Natural killer cell treated with Interleukin-12 subunit alpha and Interleukin-12 subunit beta and Interleukin-15 and Interleukin-18, amount 100 ng/mL, for 72 hours (primary cell): Measurements from ENCODE around the gene PCNX1. TPM values are rescaled to one million over a fixed set of nuclear protein-coding genes. Genes with fewer than 3 reads are reported as not detected.
A peak's percentile ranks its signal among the peaks of the same experiment; 100 is the strongest.

Experiments
- ATAC-seq, 2 donors: fragments of 150-1000 bp; cut with Tn5 transposase in 1 of 2; sonication (Bioruptor Pico), chemical (Tn5 transposase) in 1 of 2; 2 replicates each; pipeline ENCODE4 v1.10.0; 2021
- DNase-seq: peaks from one replicate; pipeline ENCODE4 v3.0.0; 2022; ENCODE audit warnings: low spot score
- H3K27ac Mint-ChIP-seq, 2 donors: 1 replicate in 1 of 2; 2 replicates in 1 of 2; pipeline ENCODE4 v1.8.0; 2022; ENCODE audit warnings: mixed read lengths in 2 of 2, mild to moderate bottlenecking in 1 of 2, moderate library complexity in 1 of 2
- H3K27me3 Mint-ChIP-seq, 2 donors: 1 replicate in 1 of 2; 2 replicates in 1 of 2; pipeline ENCODE4 v1.8.0; 2022; ENCODE audit warnings: mixed read lengths in 2 of 2
- H3K36me3 Mint-ChIP-seq: one replicate; pipeline ENCODE4 v1.8.0; 2022; ENCODE audit warnings: mixed read lengths
- H3K4me1 Mint-ChIP-seq, 2 donors: 1 replicate in 1 of 2; 2 replicates in 1 of 2; pipeline ENCODE4 v1.8.0; 2022; ENCODE audit warnings: low read depth in 2 of 2, mixed read lengths in 2 of 2, mild to moderate bottlenecking in 1 of 2
- H3K4me3 Mint-ChIP-seq: one replicate; pipeline ENCODE4 v1.8.0; 2022; ENCODE audit warnings: mixed read lengths
- H3K9me3 Mint-ChIP-seq: 2 replicates; pipeline ENCODE4 v1.8.0; 2022; ENCODE audit warnings: mixed read lengths
- total RNA-seq, 2 donors: library from RNA; stranded (reverse); gene quantifications; one replicate each; pipeline ENCODE4 v1.2.3, GENCODE V29; 2022

The PCNX1 gene
- total RNA-seq, 2 donors from 2014 or later, result 81.7 to 156 TPM

DNA sequence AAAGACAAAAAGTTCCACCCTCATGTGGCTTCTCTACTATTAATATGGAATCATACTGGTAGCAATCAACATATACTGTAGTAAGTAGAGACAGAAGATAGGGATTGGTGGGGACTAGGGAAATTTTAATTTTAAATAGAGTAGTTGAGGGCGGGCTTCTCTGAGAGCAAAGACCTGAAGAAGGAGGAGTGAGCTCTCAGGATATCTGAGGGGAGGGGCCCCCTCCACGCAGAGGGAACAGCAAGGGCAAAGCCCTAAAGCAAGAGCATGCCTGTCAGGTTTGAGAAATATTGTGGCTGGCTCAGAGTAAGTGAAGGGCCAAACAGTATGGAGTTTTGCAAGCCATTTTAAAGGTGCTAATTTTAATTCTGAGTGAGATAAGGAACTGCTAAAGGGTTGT lies 64.3 kb downstream of the PCNX1 start:
- no peak overlapping the region for H3K4me3 Mint-ChIP-seq
- peak overlapping the region; percentile 26 to 52 for H3K27ac Mint-ChIP-seq
- no peaks in the 10 kb centered on the region for H3K36me3 Mint-ChIP-seq
- no peak for DNase-seq
- H3K27me3 Mint-ChIP-seq, result no peaks in the 10 kb centered on the region
- ATAC-seq, result no peak
- H3K4me1 Mint-ChIP-seq, result peaks cover 17 to 20% of the 10 kb centered on the region in 2 donors
- H3K9me3 Mint-ChIP-seq, result no peaks in the 10 kb centered on the region

DNA sequence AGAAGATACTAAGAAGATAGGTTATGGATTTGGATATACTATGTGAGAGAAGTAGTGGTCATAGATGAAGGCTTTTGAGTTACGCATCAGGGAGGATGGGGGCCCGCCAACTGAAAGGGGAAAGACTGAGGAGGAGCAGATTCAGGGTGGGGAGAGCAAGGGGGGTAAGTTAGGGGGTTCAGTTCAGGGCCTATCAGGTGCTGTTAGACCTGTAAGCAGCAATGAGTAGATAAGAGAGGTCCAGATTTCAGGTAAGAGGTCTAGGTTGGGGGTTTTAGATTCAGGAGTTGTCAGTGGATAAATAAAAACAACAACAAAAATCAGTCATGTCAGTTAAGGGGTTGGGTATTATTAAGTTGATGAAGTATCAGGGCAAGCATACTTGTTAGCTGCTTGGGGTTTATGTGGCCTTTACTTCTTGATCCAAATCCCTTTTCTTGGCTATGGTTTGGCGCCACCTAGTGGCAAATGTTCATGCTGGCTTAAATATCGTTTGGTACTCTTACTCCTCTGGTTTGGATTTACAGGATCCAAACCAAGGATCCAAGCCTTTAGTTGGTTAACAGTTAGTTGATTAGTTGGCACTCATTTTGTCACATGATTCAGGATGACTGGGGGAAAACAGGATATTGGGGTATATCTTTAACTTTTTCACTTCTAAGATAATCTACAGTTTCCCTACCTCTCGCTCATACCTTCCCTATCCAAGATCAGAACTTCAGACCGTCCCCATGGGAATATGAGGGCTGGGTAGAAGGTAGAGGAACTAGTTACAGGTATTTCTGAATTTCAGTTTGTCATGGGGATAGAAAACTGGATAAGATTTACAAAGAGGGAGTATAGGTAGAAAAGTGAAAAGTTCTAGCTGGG lies 65.1 kb downstream of the PCNX1 start:
- Mint-ChIP-seq H3K4me3 (no peak overlapping the region), H3K27me3 (no peaks in the 10 kb centered on the region), H3K4me1 (peaks cover 17 to 24% of the 10 kb centered on the region in 2 donors), H3K27ac (peak overlapping the region; percentile 26 to 52), H3K9me3 (no peaks in the 10 kb centered on the region), H3K36me3 (peaks cover 8% of the 10 kb centered on the region)
- DNase-seq (peak; percentile 86), ATAC-seq (peak; percentile 69 to 75)

- DNase-seq, result no peak
- H3K27ac Mint-ChIP-seq, result no peak overlapping the region
- H3K27me3 Mint-ChIP-seq, result no peaks in the 10 kb centered on the region
- peaks cover 13% of the 10 kb centered on the region for H3K36me3 Mint-ChIP-seq
- H3K4me3 Mint-ChIP-seq, result no peak overlapping the region
- peaks cover 20 to 35% of the 10 kb centered on the region in 2 donors for H3K4me1 Mint-ChIP-seq
- no peaks in the 10 kb centered on the region for H3K9me3 Mint-ChIP-seq
- no peak for ATAC-seq
These were observed 69.3 kb downstream of the PCNX1 start for GRCh38 chr14:70976591-70976990.

GRCh38 chr14:70981000-70981952 lies 74.0 kb downstream of the PCNX1 start:
- Mint-ChIP-seq H3K4me1 (peaks cover 20 to 38% of the 10 kb centered on the region in 2 donors), H3K27ac (peak overlapping the region; percentile 81 to 92), H3K4me3 (peak overlapping the region; percentile 66), H3K9me3 (no peaks in the 10 kb centered on the region), H3K27me3 (no peaks in the 10 kb centered on the region), H3K36me3 (peaks cover 13% of the 10 kb centered on the region)
- peak in 1 of 2 donors; percentile 63 for ATAC-seq
- no peak for DNase-seq

- Mint-ChIP-seq H3K4me3 (peak overlapping the region; percentile 66), H3K4me1 (peaks cover 24 to 41% of the 10 kb centered on the region in 2 donors), H3K9me3 (no peaks in the 10 kb centered on the region), H3K36me3 (peaks cover 7% of the 10 kb centered on the region), H3K27me3 (no peaks in the 10 kb centered on the region), H3K27ac (peak overlapping the region; percentile 81 to 92)
- DNase-seq, result no peak
- peak in 1 of 2 donors; percentile 70 for ATAC-seq
These were observed 74.9 kb downstream of the PCNX1 start for GRCh38 chr14:70982200-70982599.

- no peaks in the 10 kb centered on the region for H3K9me3 Mint-ChIP-seq
- no peaks in the 10 kb centered on the region for H3K27me3 Mint-ChIP-seq
- DNase-seq, result no peak
- no peak overlapping the region for H3K4me3 Mint-ChIP-seq
- no peak overlapping the region for H3K27ac Mint-ChIP-seq
- no peak for ATAC-seq
- no peaks in the 10 kb centered on the region for H3K36me3 Mint-ChIP-seq
- peaks cover 20 to 31% of the 10 kb centered on the region in 2 donors for H3K4me1 Mint-ChIP-seq
These were observed 79.8 kb downstream of the PCNX1 start for GRCh38 chr14:70987041-70987440.

GRCh38 chr14:70988452-70988851 lies 81.2 kb downstream of the PCNX1 start:
- H3K27ac Mint-ChIP-seq, result peak overlapping the region; percentile 21 to 65
- no peaks in the 10 kb centered on the region for H3K27me3 Mint-ChIP-seq
- H3K36me3 Mint-ChIP-seq, result peaks cover 1% of the 10 kb centered on the region
- peaks cover 13 to 20% of the 10 kb centered on the region in 2 donors for H3K4me1 Mint-ChIP-seq
- no peaks in the 10 kb centered on the region for H3K9me3 Mint-ChIP-seq
- no peak for DNase-seq
- ATAC-seq, result peak; percentile 44 to 48
- peak overlapping the region; percentile 54 for H3K4me3 Mint-ChIP-seq

- ATAC-seq (no peak), DNase-seq (no peak)
- peaks cover 8 to 20% of the 10 kb centered on the region in 2 donors for H3K4me1 Mint-ChIP-seq
- H3K27me3 Mint-ChIP-seq, result no peaks in the 10 kb centered on the region
- no peak overlapping the region for H3K4me3 Mint-ChIP-seq
- no peaks in the 10 kb centered on the region for H3K9me3 Mint-ChIP-seq
- peaks cover 15% of the 10 kb centered on the region for H3K36me3 Mint-ChIP-seq
- H3K27ac Mint-ChIP-seq, result no peak overlapping the region
These were observed 86.7 kb downstream of the PCNX1 start for GRCh38 chr14:70993931-70994330.

DNA sequence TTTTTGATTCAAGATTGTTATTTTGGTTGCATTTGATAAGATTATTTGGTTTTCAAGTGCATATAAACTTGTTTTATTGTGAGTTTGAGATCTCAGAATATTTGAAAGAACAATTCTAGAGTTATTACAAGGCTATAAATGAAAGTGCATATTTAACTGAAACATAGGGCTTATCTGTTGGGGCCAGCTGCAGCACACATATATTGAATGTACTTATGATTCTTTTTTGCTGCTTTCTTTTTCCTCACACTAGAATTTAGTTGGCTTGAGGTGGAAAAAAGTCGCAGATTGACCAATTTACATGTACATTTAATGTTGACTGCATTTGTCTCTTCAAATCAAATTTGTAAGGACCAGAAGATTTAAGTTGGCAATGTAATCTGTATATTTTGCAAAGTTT lies 88.0 kb downstream of the PCNX1 start:
- DNase-seq (no peak), ATAC-seq (no peak)
- no peaks in the 10 kb centered on the region for H3K27me3 Mint-ChIP-seq
- peak overlapping the region in 1 of 2 donors; percentile 39 for H3K27ac Mint-ChIP-seq
- peaks cover 16 to 33% of the 10 kb centered on the region in 2 donors for H3K4me1 Mint-ChIP-seq
- H3K4me3 Mint-ChIP-seq, result no peak overlapping the region
- H3K36me3 Mint-ChIP-seq, result peaks cover 15% of the 10 kb centered on the region
- no peaks in the 10 kb centered on the region for H3K9me3 Mint-ChIP-seq

GRCh38 chr14:70995671-70996070 lies 88.4 kb downstream of the PCNX1 start:
- H3K4me3 Mint-ChIP-seq, result no peak overlapping the region
- H3K36me3 Mint-ChIP-seq, result peaks cover 15% of the 10 kb centered on the region
- DNase-seq, result no peak
- peak overlapping the region in 1 of 2 donors; percentile 39 for H3K27ac Mint-ChIP-seq
- H3K9me3 Mint-ChIP-seq, result no peaks in the 10 kb centered on the region
- ATAC-seq, result no peak
- H3K27me3 Mint-ChIP-seq, result no peaks in the 10 kb centered on the region
- peaks cover 16 to 34% of the 10 kb centered on the region in 2 donors for H3K4me1 Mint-ChIP-seq

GRCh38 chr14:70999117-70999516 lies 91.9 kb downstream of the PCNX1 start:
- H3K36me3 Mint-ChIP-seq, result peaks cover 17% of the 10 kb centered on the region
- DNase-seq, result no peak
- H3K27ac Mint-ChIP-seq, result peak overlapping the region; percentile 73 to 94
- peak overlapping the region; percentile 72 for H3K4me3 Mint-ChIP-seq
- ATAC-seq, result peak in 1 of 2 donors; percentile 86
- H3K4me1 Mint-ChIP-seq, result peaks cover 29 to 59% of the 10 kb centered on the region in 2 donors
- no peaks in the 10 kb centered on the region for H3K9me3 Mint-ChIP-seq
- H3K27me3 Mint-ChIP-seq, result no peaks in the 10 kb centered on the region

DNA sequence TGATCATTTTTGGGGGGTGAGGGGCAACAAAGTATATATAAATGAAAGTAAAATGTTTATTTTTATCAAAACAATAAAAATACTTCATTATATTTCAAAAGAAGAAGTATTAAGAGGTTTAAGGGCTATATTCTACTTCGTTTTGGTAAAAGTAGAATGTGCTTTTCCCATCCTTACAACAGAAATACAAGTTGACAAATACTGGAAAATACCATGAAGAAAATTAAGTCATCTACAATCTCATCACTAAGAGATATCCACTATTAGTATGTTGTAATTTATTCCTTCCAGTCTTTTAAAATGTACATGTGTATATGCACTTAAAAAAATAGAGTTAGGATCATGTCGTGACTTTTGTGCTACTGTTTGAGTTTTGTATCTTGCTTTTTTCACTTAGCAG lies 92.8 kb downstream of the PCNX1 start:
- peaks cover 23% of the 10 kb centered on the region for H3K36me3 Mint-ChIP-seq
- DNase-seq, result no peak
- no peak for ATAC-seq
- H3K4me1 Mint-ChIP-seq, result peaks cover 37 to 64% of the 10 kb centered on the region in 2 donors
- no peaks in the 10 kb centered on the region for H3K9me3 Mint-ChIP-seq
- no peaks in the 10 kb centered on the region for H3K27me3 Mint-ChIP-seq
- H3K4me3 Mint-ChIP-seq, result peak overlapping the region; percentile 72
- H3K27ac Mint-ChIP-seq, result peak overlapping the region; percentile 73 to 94

- H3K27ac Mint-ChIP-seq, result peak overlapping the region; percentile 14 to 73
- ATAC-seq (no peak), DNase-seq (no peak)
- H3K27me3 Mint-ChIP-seq, result no peaks in the 10 kb centered on the region
- H3K9me3 Mint-ChIP-seq, result no peaks in the 10 kb centered on the region
- H3K4me1 Mint-ChIP-seq, result peaks cover 31 to 57% of the 10 kb centered on the region in 2 donors
- H3K4me3 Mint-ChIP-seq, result peak overlapping the region; percentile 40
- peaks cover 16% of the 10 kb centered on the region for H3K36me3 Mint-ChIP-seq
These were observed 94.5 kb downstream of the PCNX1 start for GRCh38 chr14:71001742-71002141.
